CD4-positive, alpha-beta T cell treated with Interleukin-17A for 4 hours (primary cell): ENCODE results near the gene CPLX3.
"Not testable (repeated sequence)": the region's sequence is repeated elsewhere in the genome, so short reads cannot be mapped to it uniquely, and the experiment has no call there.

Experiments used
- DNase-seq: peaks from one replicate; pipeline ENCODE4 v3.0.0-alpha.2; 2020; ENCODE audit warnings: mixed read lengths

The CPLX3 gene

GRCh38 chr15:74826364-74826819 is at the start of gene CPLX3:
TSS of gene CPLX3 (plus strand) at chr15:74826627. CDS start at chr15:74826704, 77 bp downstream.
- peak; percentile 61 for DNase-seq

DNA sequence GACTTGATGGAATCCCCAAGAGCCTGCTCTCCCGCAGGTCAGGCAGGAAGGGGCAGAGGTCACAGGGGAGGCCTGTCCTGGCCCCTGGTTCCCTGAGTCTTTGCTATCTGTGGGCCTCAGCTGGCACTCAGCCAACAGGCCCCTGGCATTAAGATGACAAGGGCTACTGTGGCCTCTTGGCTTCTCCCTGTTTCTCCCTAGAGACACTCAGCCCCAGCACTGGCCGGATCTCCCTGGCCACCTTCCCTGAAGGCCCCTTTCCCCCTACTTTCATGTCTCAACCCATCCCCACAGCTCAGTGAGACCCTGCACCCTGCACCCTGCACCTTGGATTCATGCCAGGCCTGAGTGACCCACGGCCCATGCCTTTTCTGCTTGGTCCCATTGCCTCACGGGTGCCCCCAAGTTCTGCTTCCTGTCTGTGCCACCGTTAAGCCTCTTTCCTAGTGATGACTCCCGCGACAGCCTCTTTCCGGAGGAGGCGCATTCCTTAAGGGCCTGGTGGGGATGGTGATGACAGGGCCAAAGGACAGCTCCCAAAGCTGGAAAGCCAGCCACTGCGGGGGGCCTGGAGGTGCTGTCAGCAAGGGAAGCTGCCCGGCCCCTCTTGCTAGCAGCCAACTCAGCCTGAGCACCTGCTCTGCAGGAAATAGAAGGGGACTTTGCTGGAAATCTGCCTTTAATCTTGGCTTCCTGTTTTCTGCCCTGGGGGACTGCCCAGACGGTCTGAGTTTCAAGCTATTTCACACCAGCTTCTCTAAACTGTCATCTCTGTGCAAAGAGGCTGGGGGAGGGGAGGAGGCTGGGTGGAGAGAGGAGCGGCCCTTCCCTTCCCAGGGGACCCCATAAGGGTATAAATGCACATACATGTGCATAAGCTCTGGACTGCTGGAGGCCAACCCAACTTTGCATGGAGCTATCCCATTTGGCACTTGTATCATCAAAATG is 49.3 kb upstream of the CPLX3 start:
- DNase-seq: peak; percentile 72

DNA sequence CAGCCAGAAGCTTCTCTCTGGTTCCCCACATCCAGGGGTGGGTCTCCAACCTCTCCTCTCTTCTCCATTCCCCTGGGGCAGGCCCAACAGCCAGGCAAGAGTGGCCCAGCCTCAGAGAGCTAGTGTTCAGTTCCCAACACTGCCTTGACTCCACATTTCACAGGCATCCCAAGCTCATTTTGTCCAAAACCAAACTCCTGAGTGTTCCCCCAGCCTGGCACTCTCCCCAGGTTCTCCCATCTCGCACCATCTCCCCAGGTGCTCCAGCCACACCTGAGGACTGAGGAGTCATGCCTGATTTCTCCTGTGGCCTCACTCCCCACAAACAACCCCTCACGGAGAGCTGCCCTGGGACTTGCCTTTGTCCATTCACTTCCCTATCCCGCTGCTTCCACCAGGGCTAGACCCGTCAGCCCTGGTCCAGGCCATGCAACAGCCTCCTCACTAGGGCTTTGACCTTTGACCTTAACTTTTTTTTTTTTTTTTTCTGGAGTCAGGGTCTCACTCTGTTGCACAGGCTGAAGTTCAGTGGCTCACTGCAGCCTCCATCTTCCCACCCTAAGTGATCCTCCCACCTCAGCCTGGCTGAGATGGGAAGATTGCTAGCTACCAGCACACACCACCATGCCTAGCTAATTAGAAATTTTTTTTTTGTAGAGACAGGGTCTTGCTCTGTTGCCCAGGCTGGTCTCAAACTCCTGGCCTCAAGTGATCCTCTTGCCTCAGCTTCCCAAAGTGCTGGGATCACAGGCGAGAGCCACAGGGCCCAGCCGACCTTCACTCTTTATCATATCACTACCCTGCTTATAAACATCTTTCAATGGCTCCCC is 48.4 kb upstream of the CPLX3 start:
- DNase-seq: no peak

- no peak for DNase-seq
Measured at GRCh38 chr15:74778599-74778970, 47.8 kb upstream of the CPLX3 start.

DNA sequence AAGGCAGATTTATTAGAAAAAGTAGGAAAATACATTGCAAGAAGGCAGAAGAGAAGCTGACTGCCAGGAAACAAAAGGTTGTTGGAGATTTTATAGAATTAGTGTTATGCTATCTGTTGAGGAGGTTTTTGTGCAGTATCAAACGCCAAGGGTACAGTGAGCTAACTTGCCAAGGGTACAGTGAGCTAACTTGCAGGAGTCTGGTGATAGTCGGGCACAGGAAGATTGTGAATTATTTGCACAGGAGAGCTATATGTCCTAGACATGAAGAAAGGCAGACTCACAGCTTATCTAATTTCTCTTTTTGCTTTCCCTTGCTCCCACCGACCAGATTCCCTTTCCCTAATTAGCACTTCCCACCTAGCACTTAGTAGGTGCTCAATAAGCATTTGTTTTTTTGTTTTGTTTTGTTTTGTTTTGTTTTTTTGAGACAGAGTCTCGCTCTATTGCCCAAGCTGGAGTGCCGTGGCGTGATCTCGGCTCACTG is 47.2 kb upstream of the CPLX3 start:
- DNase-seq: no peak

- DNase-seq: peak; percentile 69
Measured at GRCh38 chr15:74780523-74781430, 45.6 kb upstream of the CPLX3 start.

GRCh38 chr15:74781431-74782258 is 44.8 kb upstream of the CPLX3 start, which contains the start of gene CSK:
TSS of gene CSK (plus strand) at chr15:74782080. CDS start at chr15:74798298, 16,218 bp downstream.
- peak; percentile 86 for DNase-seq

GRCh38 chr15:74782259-74783071 is 44.0 kb upstream of the CPLX3 start:
- peak; percentile 83 for DNase-seq

DNA sequence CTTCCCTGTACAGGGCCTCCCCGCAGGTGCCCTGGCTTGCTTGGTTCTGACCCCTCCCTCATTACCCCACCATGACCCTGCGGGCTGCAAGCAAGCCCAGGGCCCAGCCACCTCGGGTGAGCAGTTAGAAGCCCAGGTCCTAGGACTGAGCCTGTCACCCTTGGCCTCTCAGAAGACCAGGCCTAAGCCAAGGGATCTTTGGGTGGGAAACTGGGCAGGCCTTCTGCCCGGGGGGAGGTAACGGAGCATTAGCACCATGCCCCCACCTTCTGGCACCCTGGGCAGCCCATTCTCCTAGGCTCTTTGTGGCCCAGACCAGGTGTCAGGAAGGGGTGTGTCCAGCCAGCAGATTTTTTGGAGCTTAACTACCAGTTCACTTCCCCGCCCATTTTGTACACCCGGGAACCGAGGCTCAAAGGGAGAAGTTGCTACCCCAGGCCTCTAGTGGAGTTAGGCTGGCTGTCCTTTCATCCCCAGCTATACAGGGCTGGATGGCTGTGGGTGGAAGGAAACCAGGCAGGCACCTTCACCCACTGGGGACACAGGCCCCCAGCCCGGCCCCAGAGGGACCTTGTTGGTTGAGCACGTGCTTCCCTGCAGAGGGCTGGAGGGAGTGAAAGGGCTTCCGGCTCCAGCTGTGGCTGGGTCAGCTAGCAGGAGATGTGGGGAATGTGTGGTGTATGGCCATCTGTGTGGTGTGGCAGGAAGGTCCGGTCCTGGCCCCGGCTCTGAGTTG is 43.2 kb upstream of the CPLX3 start:
- DNase-seq: peak; percentile 35

- no peak for DNase-seq
Measured at GRCh38 chr15:74783808-74784175, 42.6 kb upstream of the CPLX3 start.

GRCh38 chr15:74784426-74785193 is 41.8 kb upstream of the CPLX3 start:
- DNase-seq: no peak

DNA sequence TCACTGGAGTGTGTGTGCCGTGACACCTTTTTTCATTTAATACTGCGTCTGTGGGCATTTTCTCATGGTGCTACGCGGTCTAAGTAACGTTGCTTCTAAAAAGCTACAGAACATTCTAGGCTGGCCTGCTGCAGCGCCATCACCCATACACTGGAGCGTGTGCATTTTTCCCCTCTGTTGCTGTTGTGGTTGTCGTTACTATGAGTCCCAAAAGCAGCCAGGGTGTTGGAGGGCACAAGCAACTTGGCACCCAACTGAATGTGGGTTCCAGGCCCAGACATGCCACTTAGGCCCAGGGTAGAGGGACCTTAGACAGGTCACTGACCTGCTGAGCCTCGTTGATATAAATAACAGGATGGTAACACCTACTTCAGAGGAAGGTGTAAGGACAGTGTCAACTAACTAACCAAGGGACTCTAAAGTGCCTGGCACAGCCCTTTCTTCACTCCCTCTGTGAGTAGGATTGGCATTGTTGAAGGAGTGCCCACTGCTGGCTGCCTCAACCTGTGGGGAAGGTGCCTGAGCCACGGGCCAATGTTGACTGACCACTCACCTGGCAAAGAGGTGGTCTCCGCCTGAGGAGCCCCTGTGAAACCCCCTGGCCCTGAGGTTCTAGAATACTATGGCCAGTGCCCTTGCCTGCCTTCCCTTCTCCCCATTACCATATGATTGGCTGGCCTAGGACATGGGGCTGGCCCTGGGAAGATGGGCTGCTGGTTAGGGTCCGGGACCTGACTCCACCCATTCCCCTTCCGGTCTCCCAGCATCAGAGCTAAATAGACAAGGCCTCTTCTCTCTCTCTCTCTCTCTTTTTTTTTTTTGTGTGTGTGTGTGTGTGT is 41.0 kb upstream of the CPLX3 start:
- peak; percentile 53 for DNase-seq

DNA sequence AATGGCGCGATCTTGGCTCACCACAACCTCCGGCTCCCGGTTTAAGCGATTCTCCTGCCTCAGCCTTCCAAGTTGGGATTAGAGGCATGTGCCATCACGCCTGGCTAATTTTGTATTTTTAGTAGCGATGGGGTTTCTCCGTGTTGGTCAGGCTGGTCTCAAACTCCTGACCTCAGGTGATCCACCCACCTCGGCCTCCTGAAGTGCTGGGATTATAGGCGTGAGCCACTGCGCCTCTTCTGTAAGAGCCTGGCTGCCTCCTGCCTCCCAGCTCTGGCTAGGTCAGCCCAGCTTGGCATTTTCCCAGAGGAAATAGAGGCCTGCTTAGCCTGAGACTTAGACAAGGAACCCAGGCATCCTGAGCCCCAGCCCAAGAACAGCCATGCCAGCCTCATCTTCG is 40.3 kb upstream of the CPLX3 start:
- not testable (repeated sequence) for DNase-seq

DNA sequence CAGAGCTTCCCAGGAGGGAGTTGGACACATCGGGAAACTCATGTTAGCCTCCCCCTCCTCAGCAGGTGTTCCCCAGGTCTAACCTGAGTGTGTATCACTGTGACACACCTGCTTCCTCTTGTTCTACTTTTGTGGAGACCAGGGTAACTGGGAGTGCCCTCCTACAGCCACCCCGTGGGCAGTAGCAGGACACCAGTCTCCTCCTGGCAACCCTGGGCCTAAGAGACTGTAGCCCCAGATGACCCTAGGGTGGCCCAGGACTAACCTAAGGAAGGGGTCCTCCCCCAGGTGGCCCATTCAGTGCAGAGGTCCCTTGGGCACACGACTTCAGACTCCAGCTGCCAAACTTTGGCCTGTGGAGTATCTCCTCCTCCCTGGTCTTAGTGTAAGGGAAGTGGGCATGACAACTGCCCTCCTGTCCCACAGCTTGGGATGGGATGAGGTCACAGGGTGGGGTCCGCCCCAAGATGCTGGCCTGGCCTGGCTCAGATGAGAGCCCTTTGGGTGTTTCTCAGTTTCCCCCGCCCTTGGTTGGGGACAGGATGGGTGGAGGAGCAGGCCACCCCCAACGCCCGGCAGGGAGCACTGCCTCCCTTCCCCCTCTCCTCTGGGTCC is 39.8 kb upstream of the CPLX3 start:
- DNase-seq: peak; percentile 19

DNA sequence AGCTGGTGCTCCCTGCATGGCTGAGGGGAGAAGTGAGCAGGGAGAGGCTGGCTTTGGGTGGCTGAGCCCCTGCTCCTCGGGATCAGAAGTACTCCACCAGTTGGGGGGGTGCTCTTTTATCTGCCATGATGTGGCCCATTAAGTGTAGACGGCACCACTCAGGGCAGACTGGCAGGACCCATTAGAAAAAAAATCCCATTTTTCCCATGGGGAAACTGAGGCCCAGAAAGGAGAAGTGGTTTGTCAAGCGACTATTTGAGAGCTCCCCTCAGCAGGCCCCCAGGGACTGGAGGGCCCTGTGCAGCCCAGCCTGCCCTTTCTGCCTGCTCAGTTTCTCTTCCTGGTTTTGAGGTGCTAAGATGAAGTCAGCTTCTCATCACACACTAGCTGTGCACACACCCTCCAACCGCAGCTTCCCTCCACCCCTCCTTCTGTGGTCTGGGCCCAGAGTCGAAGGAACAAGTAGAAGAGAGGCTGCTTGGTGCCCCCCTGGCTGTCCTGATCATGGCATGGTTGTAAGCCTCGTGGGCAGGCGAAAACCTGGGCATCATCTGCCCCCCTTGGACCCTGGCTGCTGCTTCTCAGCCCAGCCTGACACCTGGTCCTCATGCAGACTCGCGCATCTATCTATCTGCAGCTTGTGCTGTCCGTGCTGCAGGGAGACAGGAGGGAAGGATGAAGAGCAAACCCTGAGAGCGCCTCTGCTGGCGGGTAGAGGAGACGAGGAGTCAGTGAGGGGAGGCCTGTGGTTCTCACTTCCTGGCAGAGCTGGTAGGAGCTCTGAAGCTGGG is 39.0 kb upstream of the CPLX3 start:
- DNase-seq: peak; percentile 88

- DNase-seq: peak; percentile 7
Measured at GRCh38 chr15:74788042-74788682, 38.3 kb upstream of the CPLX3 start.
